Activated B cell treated with CpG ODN at 0.5 μM for 24 hours (primary cell): Measurements from ENCODE around the gene KDF1. TPM values are rescaled to one million over a fixed set of nuclear protein-coding genes. Genes with fewer than 3 reads are reported as not detected.

ENCODE experiments used
- ATAC-seq: fragments of 200-7000 bp; cut with Tn5 transposase; one replicate; pipeline ENCODE4 v1.10.0; 2021; ENCODE audit warnings: low read depth, mild to moderate bottlenecking, moderate library complexity
- CTCF ChIA-PET: fragments of 350-600 bp; sonication (Branson Sonifier 250); formaldehyde crosslinking; loops from one replicate; lab custom pipeline; 2021; ENCODE audit warnings: antibody characterized with exemption; lab: Charles Lee
- POLR2A ChIA-PET: fragments of 350-600 bp; sonication (Branson Sonifier 250); formaldehyde crosslinking; loops from one replicate; lab custom pipeline; 2021; ENCODE audit warnings: antibody characterized with exemption; lab: Charles Lee
- DNase-seq: peaks from one replicate; pipeline ENCODE4 v3.0.0; 2022
- H3K27ac Mint-ChIP-seq: one replicate; pipeline ENCODE4 v1.8.0; 2020; ENCODE audit warnings: mixed read lengths
- H3K27me3 Mint-ChIP-seq: one replicate; pipeline ENCODE4 v1.8.0; 2021; ENCODE audit warnings: mixed read lengths
- H3K36me3 Mint-ChIP-seq: one replicate; pipeline ENCODE4 v1.8.0; 2021; ENCODE audit warnings: low read depth, mixed read lengths
- H3K4me1 Mint-ChIP-seq: one replicate; pipeline ENCODE4 v1.8.0; 2021; ENCODE audit warnings: mixed read lengths
- H3K4me3 Mint-ChIP-seq: one replicate; pipeline ENCODE4 v1.8.0; 2020; ENCODE audit warnings: mild to moderate bottlenecking, mixed read lengths
- H3K9me3 Mint-ChIP-seq: one replicate; pipeline ENCODE4 v1.8.0; 2020; ENCODE audit warnings: mixed read lengths
- intact Hi-C: fragments of 100-400 bp; cut with micrococcal nuclease; formaldehyde crosslinking; loops from one replicate; pipeline ENCODE4 v1.15.1; 2024
- total RNA-seq: library from RNA; stranded (reverse); gene quantifications from 2 replicates; pipeline ENCODE4 v1.2.3, GENCODE V29; 2022
- TF ChIP-seq, protein P1 (sequence below): fragments of 200-600 bp; IDR thresholded peaks from one replicate; pipeline ENCODE4 v1.8.0; 2022; ENCODE audit warnings: antibody characterized with exemption, mild to moderate bottlenecking

The KDF1 gene
- total RNA-seq, 1 donor from 2014 or later: 0.75 TPM

DNA sequence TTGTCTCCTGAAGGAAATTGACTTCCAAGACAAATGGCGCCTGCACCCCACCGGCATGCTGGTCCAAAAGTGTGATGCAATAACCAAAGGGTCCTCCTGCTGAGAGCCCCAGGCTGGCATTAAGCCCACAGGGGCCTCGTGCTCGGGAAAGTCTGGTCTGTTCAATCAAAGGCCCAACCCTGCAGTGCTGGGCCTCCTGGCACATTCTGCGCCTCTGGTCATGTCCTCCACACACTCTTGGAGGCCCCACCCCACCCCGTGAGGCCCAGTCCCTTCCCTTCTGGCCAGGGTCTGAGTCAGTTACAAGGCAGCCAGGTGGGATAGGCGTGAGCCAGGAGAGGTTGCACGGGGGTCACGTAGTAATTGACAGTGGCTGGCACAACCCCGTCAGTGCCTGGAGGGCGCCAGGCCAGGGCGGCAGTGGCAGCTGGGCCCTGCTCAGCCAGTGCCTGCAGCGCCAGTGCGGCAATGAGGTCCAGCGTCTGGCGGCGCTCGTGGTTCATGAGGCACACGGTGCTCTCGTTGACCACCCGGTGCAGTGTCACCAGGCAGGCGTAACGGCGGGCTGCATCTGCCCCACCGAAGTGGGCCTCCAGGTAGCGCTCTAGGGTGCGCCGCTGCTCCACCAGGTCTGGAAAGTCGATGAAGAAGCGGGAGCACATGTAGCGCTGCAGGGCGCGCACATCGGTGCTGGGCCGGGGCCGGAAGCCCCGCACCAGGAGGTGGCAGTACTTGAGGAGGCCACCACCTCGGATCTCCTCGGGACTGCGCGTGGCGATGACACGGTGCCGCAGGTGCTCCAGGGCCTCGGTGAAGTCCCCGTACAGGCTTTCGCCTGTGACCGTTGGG is 45.6 kb upstream of the KDF1 start:
- ChIA-PET POLR2A (interaction anchor here (0.6 kb wide), 1 partner anchor 621 kb away, joined by 6 read pairs; no protein-coding TSS in a partner anchor), CTCF (interaction anchor here (0.7 kb wide), 1 partner anchor 90 kb away, joined by 3 read pairs; no protein-coding TSS in a partner anchor)
- H3K27ac Mint-ChIP-seq: no peak overlapping the region
- ATAC-seq: no peak
- TF ChIP-seq, protein P1, sequence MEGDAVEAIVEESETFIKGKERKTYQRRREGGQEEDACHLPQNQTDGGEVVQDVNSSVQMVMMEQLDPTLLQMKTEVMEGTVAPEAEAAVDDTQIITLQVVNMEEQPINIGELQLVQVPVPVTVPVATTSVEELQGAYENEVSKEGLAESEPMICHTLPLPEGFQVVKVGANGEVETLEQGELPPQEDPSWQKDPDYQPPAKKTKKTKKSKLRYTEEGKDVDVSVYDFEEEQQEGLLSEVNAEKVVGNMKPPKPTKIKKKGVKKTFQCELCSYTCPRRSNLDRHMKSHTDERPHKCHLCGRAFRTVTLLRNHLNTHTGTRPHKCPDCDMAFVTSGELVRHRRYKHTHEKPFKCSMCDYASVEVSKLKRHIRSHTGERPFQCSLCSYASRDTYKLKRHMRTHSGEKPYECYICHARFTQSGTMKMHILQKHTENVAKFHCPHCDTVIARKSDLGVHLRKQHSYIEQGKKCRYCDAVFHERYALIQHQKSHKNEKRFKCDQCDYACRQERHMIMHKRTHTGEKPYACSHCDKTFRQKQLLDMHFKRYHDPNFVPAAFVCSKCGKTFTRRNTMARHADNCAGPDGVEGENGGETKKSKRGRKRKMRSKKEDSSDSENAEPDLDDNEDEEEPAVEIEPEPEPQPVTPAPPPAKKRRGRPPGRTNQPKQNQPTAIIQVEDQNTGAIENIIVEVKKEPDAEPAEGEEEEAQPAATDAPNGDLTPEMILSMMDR: no peak
- H3K27me3 Mint-ChIP-seq: no peaks in the 10 kb centered on the region
- H3K36me3 Mint-ChIP-seq: no peaks in the 10 kb centered on the region
- no peak for DNase-seq
- no peaks in the 10 kb centered on the region for H3K9me3 Mint-ChIP-seq
- intact Hi-C loops: no loop called here
- H3K4me3 Mint-ChIP-seq: no peak overlapping the region
- H3K4me1 Mint-ChIP-seq: peaks cover 21% of the 10 kb centered on the region

DNA sequence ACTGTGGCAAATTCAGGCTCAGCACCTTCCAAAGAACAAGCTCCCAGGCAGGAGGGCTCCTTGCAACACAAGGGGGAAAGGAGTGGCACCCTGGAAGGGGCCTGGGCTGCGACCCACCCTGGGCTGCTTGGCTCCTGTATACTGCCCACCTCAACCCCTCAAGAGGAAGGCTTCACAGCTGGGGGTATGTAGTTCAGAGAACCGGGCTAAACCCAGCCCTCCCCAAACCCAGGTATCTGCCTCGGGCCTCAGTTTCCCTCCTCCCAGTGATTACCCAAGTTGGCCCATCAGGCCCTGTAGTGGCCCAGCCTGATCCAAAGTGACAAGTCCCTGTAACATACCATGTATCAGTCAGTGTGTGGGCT is 44.9 kb upstream of the KDF1 start:
- TF ChIP-seq, protein P1: no peak
- CTCF ChIA-PET: no interaction called here
- no peak for DNase-seq
- POLR2A ChIA-PET: interaction anchor here (0.6 kb wide), 1 partner anchor 621 kb away, joined by 6 read pairs; no protein-coding TSS in a partner anchor
- Mint-ChIP-seq H3K9me3 (no peaks in the 10 kb centered on the region), H3K4me1 (peaks cover 25% of the 10 kb centered on the region), H3K36me3 (no peaks in the 10 kb centered on the region), H3K4me3 (no peak overlapping the region), H3K27ac (no peak overlapping the region), H3K27me3 (no peaks in the 10 kb centered on the region)
- no peak for ATAC-seq
- intact Hi-C loops: no loop called here

DNA sequence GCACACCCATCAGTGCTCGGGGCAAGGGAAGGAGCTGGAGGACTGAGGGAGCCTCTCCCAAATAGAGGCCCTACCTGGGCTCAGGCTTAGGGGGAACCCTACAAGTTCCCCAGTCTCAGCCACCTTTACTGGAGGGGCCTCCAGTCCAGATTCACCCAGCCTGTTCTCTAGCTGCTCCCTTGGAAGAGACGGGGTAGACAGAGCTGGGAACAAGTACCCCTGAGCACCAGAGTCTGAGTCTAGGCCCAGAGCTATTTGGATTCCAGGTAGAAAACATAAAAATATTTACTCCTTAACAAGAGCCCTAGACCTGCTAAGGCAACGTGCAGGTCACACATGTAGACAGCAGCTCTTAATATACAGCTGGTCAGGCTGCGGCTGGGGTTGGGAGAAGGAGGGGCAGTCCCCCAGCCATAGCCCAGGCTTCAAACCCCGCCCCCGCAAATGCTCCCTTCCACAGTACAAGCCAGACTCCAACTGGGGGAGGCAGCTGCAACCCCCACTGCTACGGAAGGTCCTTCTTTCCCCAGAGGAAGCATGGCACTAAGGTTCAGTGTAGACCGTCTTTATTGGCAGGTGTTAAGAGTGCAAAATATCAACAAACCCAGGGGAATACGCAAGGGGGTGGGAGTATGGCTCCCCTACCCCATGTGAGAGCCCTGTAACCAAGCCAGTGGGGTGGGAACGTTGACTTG is 44.4 kb upstream of the KDF1 start:
- no peaks in the 10 kb centered on the region for H3K9me3 Mint-ChIP-seq
- no peak overlapping the region for H3K4me3 Mint-ChIP-seq
- no peaks in the 10 kb centered on the region for H3K27me3 Mint-ChIP-seq
- H3K27ac Mint-ChIP-seq: no peak overlapping the region
- DNase-seq (no peak), ATAC-seq (no peak)
- CTCF ChIA-PET: no interaction called here
- TF ChIP-seq, protein P1: no peak
- peaks cover 25% of the 10 kb centered on the region for H3K4me1 Mint-ChIP-seq
- H3K36me3 Mint-ChIP-seq: no peaks in the 10 kb centered on the region
- intact Hi-C loops: no loop called here
- POLR2A ChIA-PET: interaction anchor here (0.6 kb wide), 1 partner anchor 620 kb away, joined by 6 read pairs; no protein-coding TSS in a partner anchor

DNA sequence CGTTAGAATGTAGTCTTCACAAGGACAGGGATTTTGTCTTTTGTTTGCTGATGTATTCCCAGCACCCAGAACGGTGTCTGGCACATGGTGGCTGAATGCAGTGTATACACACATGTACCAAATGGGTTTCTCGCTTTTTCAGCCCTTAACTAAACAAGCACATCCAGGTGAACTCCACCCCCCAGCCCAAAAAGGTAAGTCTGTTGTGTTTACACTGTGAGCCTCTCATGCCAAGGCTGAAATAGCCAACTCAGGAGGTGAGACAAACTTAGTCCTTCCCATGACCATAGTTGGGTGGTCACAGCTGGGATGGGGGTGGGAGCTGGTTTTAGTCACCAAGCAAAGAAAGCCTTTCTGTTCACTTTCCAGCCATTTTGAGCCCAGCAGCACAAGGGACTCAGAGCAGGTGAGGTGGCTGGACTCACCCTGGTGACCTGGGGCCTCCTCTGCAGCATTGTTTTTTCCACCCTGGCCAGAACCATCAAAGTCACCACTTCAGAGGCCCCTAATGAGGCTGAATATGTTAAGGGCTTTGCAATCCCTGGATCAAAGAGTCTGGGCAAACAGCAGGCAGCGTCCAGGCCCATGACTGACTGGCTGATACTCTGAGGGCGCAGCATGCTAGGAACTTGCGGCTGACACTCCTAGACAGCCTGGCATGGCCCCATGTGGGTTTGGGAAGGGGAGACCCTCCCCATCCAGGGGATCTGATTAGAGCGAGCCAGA is 43.6 kb upstream of the KDF1 start:
- POLR2A ChIA-PET: interaction anchor here (0.6 kb wide), 1 partner anchor 172 kb away, joined by 5 read pairs; no protein-coding TSS in a partner anchor

More for the DNA sequence above, 43.6 kb upstream of the KDF1 start:
- peaks cover 25% of the 10 kb centered on the region for H3K4me1 Mint-ChIP-seq
- CTCF ChIA-PET: no interaction called here
- intact Hi-C loops: no loop called here
- no peaks in the 10 kb centered on the region for H3K9me3 Mint-ChIP-seq
- no peak overlapping the region for H3K4me3 Mint-ChIP-seq
- no peaks in the 10 kb centered on the region for H3K36me3 Mint-ChIP-seq
- no peak overlapping the region for H3K27ac Mint-ChIP-seq
- no peak for ATAC-seq
- no peaks in the 10 kb centered on the region for H3K27me3 Mint-ChIP-seq
- TF ChIP-seq, protein P1: no peak
- DNase-seq: no peak
